ENCODE results near the gene RELL2.

- TF ChIP-seq CTCF (IDR thresholded peaks at IDR 0.05 in 8 of 11, conservative IDR thresholded peaks at IDR 0.05 in 3 of 11) (no peak), POLR2A (IDR thresholded peaks at IDR 0.05) (no peak), POLR2AphosphoS5 (IDR thresholded peaks at IDR 0.05) (no peak)
Observed at GRCh38 chr5:141647851-141648250, 11.1 kb downstream of the RELL2 start.
